Activated T-helper 1 cell treated with anti-CD3 and anti-CD28 coated beads, Interleukin-12 subunit alpha, Interleukin-12 subunit beta, Interleukin-2, Interleukin-4 antibody, amounts not matched to agents 30 ng/mL and 10 ng/mL and 1 ng/mL, durations not matched to agents 14 hours and 24 hours and 36 hours (primary cell): Measurements from ENCODE around the gene ADAMTSL2. TPM values are rescaled to one million over a fixed set of nuclear protein-coding genes. Genes with fewer than 3 reads are reported as not detected.

Source experiments
- DNase-seq: peaks from one replicate; pipeline ENCODE4 v3.0.0; 2021; ENCODE audit warnings: low spot score
- H3K27ac Mint-ChIP-seq: one replicate; pipeline ENCODE4 v1.8.0; 2021; ENCODE audit warnings: mild to moderate bottlenecking, mixed read lengths
- H3K27me3 Mint-ChIP-seq: one replicate; pipeline ENCODE4 v1.8.0; 2022; ENCODE audit warnings: mild to moderate bottlenecking, moderate library complexity, mixed read lengths; ENCODE audit not compliant: insufficient read depth
- H3K36me3 Mint-ChIP-seq: one replicate; pipeline ENCODE4 v1.8.0; 2021; ENCODE audit warnings: low read depth, mixed read lengths
- H3K4me1 Mint-ChIP-seq: one replicate; pipeline ENCODE4 v1.8.0; 2021; ENCODE audit warnings: low read depth, mixed read lengths
- H3K4me3 Mint-ChIP-seq: one replicate; pipeline ENCODE4 v1.8.0; 2021; ENCODE audit warnings: mild to moderate bottlenecking, moderate library complexity, mixed read lengths
- H3K9me3 Mint-ChIP-seq: one replicate; pipeline ENCODE4 v1.8.0; 2021; ENCODE audit warnings: mixed read lengths
- intact Hi-C: fragments of 100-400 bp; cut with micrococcal nuclease; formaldehyde crosslinking; loops from one replicate; pipeline ENCODE4 v1.15.1; 2024
- total RNA-seq: library from RNA; stranded (reverse); gene quantifications from 2 replicates; pipeline ENCODE4 v1.2.3, GENCODE V29; 2022

ADAMTSL2 gene
- total RNA-seq, 1 donor from 2014 or later: not detected

GRCh38 chr9:133536080-133536479 lies 1.6 kb downstream of the ADAMTSL2 start:
- DNase-seq: no peak
- H3K36me3 Mint-ChIP-seq: no peaks in the 10 kb centered on the region
- intact Hi-C loops: no loop called here
- no peak overlapping the region for H3K4me3 Mint-ChIP-seq
- H3K4me1 Mint-ChIP-seq: no peaks in the 10 kb centered on the region
- H3K27ac Mint-ChIP-seq: no peak overlapping the region
- H3K9me3 Mint-ChIP-seq: no peaks in the 10 kb centered on the region
- H3K27me3 Mint-ChIP-seq: peaks cover 12% of the 10 kb centered on the region

- H3K36me3 Mint-ChIP-seq: no peaks in the 10 kb centered on the region
- no peak overlapping the region for H3K27ac Mint-ChIP-seq
- no peaks in the 10 kb centered on the region for H3K9me3 Mint-ChIP-seq
- intact Hi-C loops: no loop called here
- no peak for DNase-seq
- H3K4me3 Mint-ChIP-seq: no peak overlapping the region
- no peaks in the 10 kb centered on the region for H3K4me1 Mint-ChIP-seq
- H3K27me3 Mint-ChIP-seq: peaks cover 12% of the 10 kb centered on the region
Measured at GRCh38 chr9:133536536-133536935, 2.0 kb downstream of the ADAMTSL2 start.

DNA sequence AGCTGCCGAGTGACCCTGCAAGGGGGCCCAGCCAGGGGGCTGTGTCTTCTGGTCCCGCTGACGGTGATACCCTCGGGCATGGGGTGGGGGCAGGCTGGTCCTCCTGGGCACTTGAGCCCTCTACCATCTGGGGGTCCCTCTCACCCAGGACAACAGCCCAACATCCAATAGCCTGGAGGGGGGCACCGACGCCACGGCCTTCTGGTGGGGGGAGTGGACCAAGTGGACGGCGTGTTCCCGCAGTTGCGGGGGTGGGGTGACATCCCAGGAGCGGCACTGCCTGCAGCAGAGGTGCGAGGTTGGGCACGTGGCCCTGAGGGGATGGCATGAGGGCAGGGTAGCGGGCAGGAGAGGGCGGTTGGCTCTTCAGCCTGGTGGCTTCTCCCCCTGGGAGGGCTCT lies 2.8 kb downstream of the ADAMTSL2 start:
- Mint-ChIP-seq H3K27me3 (peaks cover 12% of the 10 kb centered on the region), H3K36me3 (no peaks in the 10 kb centered on the region), H3K4me3 (no peak overlapping the region), H3K27ac (no peak overlapping the region), H3K9me3 (no peaks in the 10 kb centered on the region), H3K4me1 (no peaks in the 10 kb centered on the region)
- no peak for DNase-seq
- intact Hi-C loops: no loop called here

GRCh38 chr9:133538176-133538575 lies 3.7 kb downstream of the ADAMTSL2 start:
- Mint-ChIP-seq H3K9me3 (no peaks in the 10 kb centered on the region), H3K36me3 (no peaks in the 10 kb centered on the region), H3K27me3 (peaks cover 10% of the 10 kb centered on the region), H3K4me3 (no peak overlapping the region), H3K4me1 (no peaks in the 10 kb centered on the region), H3K27ac (no peak overlapping the region)
- DNase-seq: no peak
- intact Hi-C loops: no loop called here

GRCh38 chr9:133538851-133539833 lies 4.6 kb downstream of the ADAMTSL2 start:
- Mint-ChIP-seq H3K27ac (no peak overlapping the region), H3K27me3 (peaks cover 6% of the 10 kb centered on the region), H3K4me3 (no peak overlapping the region), H3K9me3 (no peaks in the 10 kb centered on the region), H3K36me3 (no peaks in the 10 kb centered on the region), H3K4me1 (no peaks in the 10 kb centered on the region)
- DNase-seq: no peak
- intact Hi-C loops: no loop called here

GRCh38 chr9:133539991-133540697 lies 5.6 kb downstream of the ADAMTSL2 start:
- Mint-ChIP-seq H3K4me3 (no peak overlapping the region), H3K36me3 (no peaks in the 10 kb centered on the region), H3K27me3 (peaks cover 6% of the 10 kb centered on the region), H3K4me1 (no peaks in the 10 kb centered on the region), H3K9me3 (no peaks in the 10 kb centered on the region), H3K27ac (no peak overlapping the region)
- DNase-seq: no peak
- intact Hi-C loops: no loop called here

- intact Hi-C loops: no loop called here
- H3K27me3 Mint-ChIP-seq: peaks cover 2% of the 10 kb centered on the region
- DNase-seq: no peak
Measured at GRCh38 chr9:133540698-133541025, 6.2 kb downstream of the ADAMTSL2 start.

GRCh38 chr9:133542002-133542401 lies 7.5 kb downstream of the ADAMTSL2 start:
- Mint-ChIP-seq H3K4me1 (no peaks in the 10 kb centered on the region), H3K27ac (no peak overlapping the region), H3K27me3 (peaks cover 1% of the 10 kb centered on the region), H3K4me3 (no peak overlapping the region), H3K36me3 (no peaks in the 10 kb centered on the region), H3K9me3 (no peaks in the 10 kb centered on the region)
- intact Hi-C loops: no loop called here
- DNase-seq: no peak

More at GRCh38 chr9:133540698-133541025, 6.2 kb downstream of the ADAMTSL2 start:
- Mint-ChIP-seq H3K9me3 (no peaks in the 10 kb centered on the region), H3K27ac (no peak overlapping the region), H3K4me1 (no peaks in the 10 kb centered on the region), H3K36me3 (no peaks in the 10 kb centered on the region), H3K4me3 (no peak overlapping the region)

DNA sequence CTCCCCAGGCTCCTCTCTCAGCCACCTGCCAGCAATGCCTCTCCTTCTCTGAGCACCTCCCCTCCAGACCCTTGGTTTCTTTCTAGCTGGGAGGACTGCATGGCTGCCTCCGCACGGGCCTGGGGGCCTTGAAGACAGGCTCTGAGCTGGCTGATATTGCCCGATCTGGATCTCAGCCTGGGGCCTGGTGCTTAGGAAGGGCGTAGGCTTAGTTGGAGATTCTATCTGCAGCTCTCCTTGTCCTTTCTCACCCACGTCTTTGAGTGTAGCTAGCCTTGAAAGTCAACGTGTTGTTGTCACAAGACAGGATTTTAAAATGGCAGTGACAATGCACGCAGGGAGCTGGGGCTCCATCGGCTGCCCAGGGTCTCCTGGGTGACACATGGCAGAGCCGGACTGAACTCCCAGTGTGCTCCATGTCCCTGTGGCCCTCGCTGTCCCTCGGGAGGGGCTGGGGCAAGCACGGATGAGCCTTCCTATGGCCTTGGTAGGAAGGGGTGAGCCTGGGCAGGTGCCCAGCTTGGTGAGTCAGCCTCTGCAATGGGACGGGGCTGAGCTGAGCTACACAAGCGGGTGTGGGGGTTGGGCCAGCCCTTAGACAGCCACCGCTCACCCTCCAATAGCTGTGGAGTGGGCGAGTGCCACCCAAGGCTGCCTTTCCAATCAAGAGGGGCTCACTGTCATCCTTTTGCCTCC lies 9.4 kb downstream of the ADAMTSL2 start:
- DNase-seq: no peak
- Mint-ChIP-seq H3K9me3 (no peaks in the 10 kb centered on the region), H3K36me3 (no peaks in the 10 kb centered on the region), H3K4me1 (no peaks in the 10 kb centered on the region), H3K4me3 (no peak overlapping the region), H3K27ac (no peak overlapping the region), H3K27me3 (peaks cover 1% of the 10 kb centered on the region)
- intact Hi-C loops: no loop called here

DNA sequence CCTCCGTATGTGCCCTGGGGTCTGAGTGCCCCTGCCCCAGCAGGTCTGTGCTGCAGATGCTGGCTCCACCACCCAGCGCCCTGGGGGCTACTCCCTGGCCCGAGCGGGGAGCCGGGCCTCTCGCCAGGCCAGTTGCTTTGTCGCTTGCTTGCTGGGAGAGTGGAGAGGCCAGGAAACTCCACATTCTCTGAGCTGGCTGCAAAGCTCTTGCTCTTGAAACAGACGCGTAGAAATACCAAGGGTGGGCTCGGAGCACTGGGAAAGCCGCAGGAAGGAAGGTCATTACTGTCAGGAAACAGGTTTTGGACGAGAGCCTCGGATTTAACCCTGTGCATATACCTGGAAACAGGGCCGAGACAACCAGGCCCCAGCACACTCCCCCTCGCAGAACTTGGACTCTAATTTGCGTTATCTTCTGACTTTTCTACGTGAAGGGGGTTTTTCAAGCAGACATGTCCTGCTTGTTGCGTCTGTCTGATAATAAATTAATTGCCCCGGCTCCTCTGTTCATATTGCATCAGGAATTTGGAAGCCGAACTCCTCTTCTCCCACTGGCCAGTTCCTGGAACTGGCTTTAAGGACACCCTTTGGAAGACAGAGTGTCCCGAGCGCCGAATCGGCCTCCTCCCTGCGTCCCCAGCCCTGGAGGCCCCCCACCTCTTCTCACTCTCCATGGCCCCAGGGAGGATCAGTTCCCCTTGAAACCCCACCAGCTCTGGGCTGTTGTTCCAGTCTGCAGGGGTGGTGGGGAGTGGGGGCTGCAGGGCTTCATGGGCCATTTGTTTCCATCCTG lies 11.2 kb downstream of the ADAMTSL2 start:
- DNase-seq: no peak
- H3K4me1 Mint-ChIP-seq: no peaks in the 10 kb centered on the region
- H3K9me3 Mint-ChIP-seq: no peaks in the 10 kb centered on the region
- H3K36me3 Mint-ChIP-seq: no peaks in the 10 kb centered on the region
- no peaks in the 10 kb centered on the region for H3K27me3 Mint-ChIP-seq
- no peak overlapping the region for H3K27ac Mint-ChIP-seq
- intact Hi-C loops: no loop called here
- no peak overlapping the region for H3K4me3 Mint-ChIP-seq

- Mint-ChIP-seq H3K27me3 (no peaks in the 10 kb centered on the region), H3K27ac (no peak overlapping the region), H3K4me1 (no peaks in the 10 kb centered on the region), H3K9me3 (no peaks in the 10 kb centered on the region), H3K4me3 (no peak overlapping the region), H3K36me3 (no peaks in the 10 kb centered on the region)
- DNase-seq: no peak
- intact Hi-C loops: no loop called here
Measured at GRCh38 chr9:133546287-133546680, 11.8 kb downstream of the ADAMTSL2 start.

- intact Hi-C loops: no loop called here
- H3K36me3 Mint-ChIP-seq: no peaks in the 10 kb centered on the region
- DNase-seq: no peak
- H3K27me3 Mint-ChIP-seq: no peaks in the 10 kb centered on the region
- no peaks in the 10 kb centered on the region for H3K9me3 Mint-ChIP-seq
- H3K27ac Mint-ChIP-seq: no peak overlapping the region
- no peaks in the 10 kb centered on the region for H3K4me1 Mint-ChIP-seq
- H3K4me3 Mint-ChIP-seq: no peak overlapping the region
Measured at GRCh38 chr9:133547116-133547515, 12.6 kb downstream of the ADAMTSL2 start.
